ENCODE data around the gene ASCL2.

GRCh38 chr11:2273311-2273710 is 2.9 kb upstream of the ASCL2 start:
- TF ChIP-seq FOXK2 (IDR thresholded peaks at IDR 0.05) (no peak), ELF4 (IDR thresholded peaks at IDR 0.05) (no peak), BHLHE40 (IDR thresholded peaks at IDR 0.05; ENCODE audit: borderline replicate concordance) (no peak), SP1 (IDR thresholded peaks at IDR 0.05) (no peak), FOXM1 (IDR thresholded peaks at IDR 0.05; ENCODE audit: borderline replicate concordance) (no peak), ARNT (IDR thresholded peaks at IDR 0.05) (no peak), SUZ12 (IDR thresholded peaks at IDR 0.05) (no peak), TARDBP (IDR thresholded peaks at IDR 0.05) (no peak), LEF1 (IDR thresholded peaks at IDR 0.05; ENCODE audit: borderline replicate concordance) (no peak), CTBP1 (IDR thresholded peaks at IDR 0.05; ENCODE audit: borderline replicate concordance) (no peak), PKNOX1 (IDR thresholded peaks at IDR 0.05) (no peak), HDGF (IDR thresholded peaks at IDR 0.05; ENCODE audit: borderline replicate concordance) (no peak), NFRKB (IDR thresholded peaks at IDR 0.05) (no peak), ZNF384 (IDR thresholded peaks at IDR 0.05) (no peak)
